Measurements from ENCODE around the gene CLEC11A. TPM values are rescaled to one million over a fixed set of nuclear protein-coding genes. Genes with fewer than 3 reads are reported as not detected.

Gene CLEC11A, protein sequence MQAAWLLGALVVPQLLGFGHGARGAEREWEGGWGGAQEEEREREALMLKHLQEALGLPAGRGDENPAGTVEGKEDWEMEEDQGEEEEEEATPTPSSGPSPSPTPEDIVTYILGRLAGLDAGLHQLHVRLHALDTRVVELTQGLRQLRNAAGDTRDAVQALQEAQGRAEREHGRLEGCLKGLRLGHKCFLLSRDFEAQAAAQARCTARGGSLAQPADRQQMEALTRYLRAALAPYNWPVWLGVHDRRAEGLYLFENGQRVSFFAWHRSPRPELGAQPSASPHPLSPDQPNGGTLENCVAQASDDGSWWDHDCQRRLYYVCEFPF
- total RNA-seq (2022; extraction: Qiagen RNA extraction; ENCODE audit: low read depth) = 6.0 to 10.5 TPM (median 9.2 TPM) in 5 replicates

DNA sequence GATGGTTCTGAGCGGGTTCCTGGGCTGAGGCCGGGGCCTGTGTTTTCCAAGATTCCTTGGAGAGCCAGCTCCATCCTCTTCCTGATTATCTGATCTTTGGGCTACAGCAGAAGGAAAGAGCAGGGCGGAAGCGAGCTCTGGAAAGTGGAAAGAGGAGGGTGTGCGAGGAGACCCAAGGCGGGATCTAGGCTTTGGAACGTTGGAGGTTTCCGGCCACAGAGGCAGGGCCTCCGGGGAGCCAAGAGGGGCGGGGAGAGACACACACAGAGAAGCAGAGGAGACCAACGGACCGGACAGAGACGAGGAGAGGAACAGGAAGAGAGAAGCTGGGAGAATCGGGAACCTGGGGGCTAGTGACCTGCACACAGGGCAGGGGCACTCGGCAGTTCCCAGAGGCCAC lies at the start of gene CLEC11A:
TSS of gene CLEC11A (plus strand) at position 296 of the 400 bp plus-strand sequence. CDS start 162 bp downstream, outside the sequence.

DNA sequence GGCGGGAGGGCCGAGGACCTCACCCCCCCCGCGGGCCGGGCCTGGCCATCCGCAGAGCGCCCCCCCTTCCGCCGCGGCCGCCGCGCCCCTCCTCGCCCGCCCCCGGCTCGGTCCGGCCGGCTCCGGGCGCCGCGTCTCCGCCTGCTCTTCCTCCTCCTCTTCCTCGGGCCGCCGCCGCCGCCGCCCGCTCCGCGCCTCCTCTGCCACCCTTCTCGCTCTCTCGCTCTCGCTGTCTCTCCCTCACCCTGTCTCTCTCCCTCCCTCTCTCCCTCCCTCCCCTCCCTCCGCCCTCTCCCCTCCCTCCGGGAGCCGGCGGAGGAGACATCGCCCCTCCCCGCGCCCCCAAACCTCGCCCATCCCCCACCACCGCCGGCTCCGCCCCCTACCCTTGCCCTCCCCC lies 3.6 kb upstream of the CLEC11A start, which contains the start of gene SHANK1:
TSS of gene SHANK1 (minus strand) at position 237 of the 400 bp plus-strand sequence. CDS start 2,883 bp downstream, outside the sequence.

DNA sequence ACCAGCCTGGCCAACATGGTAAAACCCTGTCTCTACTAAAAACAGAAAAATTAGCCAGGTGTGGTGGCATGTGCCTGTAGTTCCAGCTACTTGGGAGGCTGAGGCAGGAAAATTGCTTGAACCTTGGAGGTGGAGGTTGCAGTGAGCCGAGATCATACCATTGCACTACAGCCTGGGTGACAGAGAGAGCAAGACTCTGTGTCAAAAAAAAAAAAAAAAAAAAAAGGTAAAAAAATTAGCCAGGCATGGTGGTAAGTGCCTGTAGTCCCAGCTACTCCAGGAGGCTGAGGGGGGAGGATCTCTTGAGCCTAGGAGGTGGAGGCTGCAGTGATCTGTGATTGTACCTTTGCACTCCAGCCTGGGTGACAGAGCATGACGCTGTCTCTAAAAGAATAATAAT lies 47.0 kb downstream of the CLEC11A start, which contains the start of gene GPR32:
TSS of gene GPR32 (plus strand) at position 301 of the 400 bp plus-strand sequence. CDS start 137 bp downstream, outside the sequence.

Other genes with a start within 250 kb of the CLEC11A start
- gene EMC10, start 246.9 kb upstream of the CLEC11A start, total RNA-seq (2022; extraction: Qiagen RNA extraction; ENCODE audit: low read depth) = 107 to 155 TPM (median 150 TPM) in 5 replicates
- gene GARIN5A, start 246.5 kb upstream of the CLEC11A start, total RNA-seq (2022; extraction: Qiagen RNA extraction; ENCODE audit: low read depth) = 1.6 to 2.2 TPM (median 2.0 TPM) in 5 replicates
- gene JOSD2, start 212.2 kb upstream of the CLEC11A start, total RNA-seq (2022; extraction: Qiagen RNA extraction; ENCODE audit: low read depth) = 58.0 to 82.0 TPM (median 80.2 TPM) in 5 replicates
- gene ASPDH, start 209.5 kb upstream of the CLEC11A start, total RNA-seq (2022; extraction: Qiagen RNA extraction; ENCODE audit: low read depth) = not detected in 5 replicates
- gene LRRC4B, start 154.9 kb upstream of the CLEC11A start, total RNA-seq (2022; extraction: Qiagen RNA extraction; ENCODE audit: low read depth) = 0.32 to 0.97 TPM (median 0.50 TPM) in 5 replicates
- gene SYT3, start 83.5 kb upstream of the CLEC11A start, total RNA-seq (2022; extraction: Qiagen RNA extraction; ENCODE audit: low read depth) = 0.29 to 0.74 TPM (median 0.53 TPM) in 5 replicates
- gene C19orf81, start 73.9 kb upstream of the CLEC11A start, total RNA-seq (2022; extraction: Qiagen RNA extraction; ENCODE audit: low read depth) = 4.3 to 11.4 TPM (median 10.5 TPM) in 5 replicates
- 0.16 to 0.46 TPM (median 0.33 TPM) in 4 of 5 replicates, not detected in the other for gene SHANK1, start 3.6 kb upstream of the CLEC11A start, total RNA-seq (2022; extraction: Qiagen RNA extraction; ENCODE audit: low read depth)
- gene GPR32, start 47.1 kb downstream of the CLEC11A start, total RNA-seq (2022; extraction: Qiagen RNA extraction; ENCODE audit: low read depth) = not detected in 5 replicates
- not detected in 5 replicates for gene ACP4, start 67.1 kb downstream of the CLEC11A start, total RNA-seq (2022; extraction: Qiagen RNA extraction; ENCODE audit: low read depth)
- 0.16 to 0.46 TPM (median 0.17 TPM) in 3 of 5 replicates, not detected in the others for gene KLK1, start 100.4 kb downstream of the CLEC11A start, total RNA-seq (2022; extraction: Qiagen RNA extraction; ENCODE audit: low read depth)
- not detected in 5 replicates for gene KLK15, start 110.2 kb downstream of the CLEC11A start, total RNA-seq (2022; extraction: Qiagen RNA extraction; ENCODE audit: low read depth)
- 0.17 TPM in 1 of 5 replicates, not detected in the others for gene KLK3, start 131.6 kb downstream of the CLEC11A start, total RNA-seq (2022; extraction: Qiagen RNA extraction; ENCODE audit: low read depth)
- 0.14 to 0.17 TPM in 2 of 5 replicates, not detected in the others for gene KLK2, start 150.1 kb downstream of the CLEC11A start, total RNA-seq (2022; extraction: Qiagen RNA extraction; ENCODE audit: low read depth)
- gene KLK4, start 188.0 kb downstream of the CLEC11A start, total RNA-seq (2022; extraction: Qiagen RNA extraction; ENCODE audit: low read depth) = 0.19 to 0.61 TPM (median 0.43 TPM) in 3 of 5 replicates, not detected in the others
- gene KLK5, start 229.7 kb downstream of the CLEC11A start, total RNA-seq (2022; extraction: Qiagen RNA extraction; ENCODE audit: low read depth) = 0.09 TPM in 1 of 5 replicates, not detected in the others
- 0.15 to 1.5 TPM (median 0.28 TPM) in 5 replicates for gene KLK6, start 246.2 kb downstream of the CLEC11A start, total RNA-seq (2022; extraction: Qiagen RNA extraction; ENCODE audit: low read depth)